SU-DHL-6 (cell line): ENCODE measurements around the gene PARP12.

Experiments
- EZH2phosphoT487 ChIP-seq: fragments of 200-600 bp; sonication (generic), shearing (Covaris generic); conservative IDR thresholded peaks from 2 replicates; pipeline ENCODE4 v1.6.1; 2018; ENCODE audit warnings: mild to moderate bottlenecking, antibody characterized with exemption, low read length, moderate library complexity, mixed read lengths
- TF ChIP-seq, protein P1 (sequence below): fragments of 200-600 bp; sonication (generic); IDR thresholded peaks from one replicate; pipeline ENCODE4 v1.5.1; 2017; ENCODE audit warnings: antibody characterized with exemption, mild to moderate bottlenecking, low read length, moderate library complexity; ENCODE audit not compliant: insufficient read depth, poor library complexity, severe bottlenecking

DNA sequence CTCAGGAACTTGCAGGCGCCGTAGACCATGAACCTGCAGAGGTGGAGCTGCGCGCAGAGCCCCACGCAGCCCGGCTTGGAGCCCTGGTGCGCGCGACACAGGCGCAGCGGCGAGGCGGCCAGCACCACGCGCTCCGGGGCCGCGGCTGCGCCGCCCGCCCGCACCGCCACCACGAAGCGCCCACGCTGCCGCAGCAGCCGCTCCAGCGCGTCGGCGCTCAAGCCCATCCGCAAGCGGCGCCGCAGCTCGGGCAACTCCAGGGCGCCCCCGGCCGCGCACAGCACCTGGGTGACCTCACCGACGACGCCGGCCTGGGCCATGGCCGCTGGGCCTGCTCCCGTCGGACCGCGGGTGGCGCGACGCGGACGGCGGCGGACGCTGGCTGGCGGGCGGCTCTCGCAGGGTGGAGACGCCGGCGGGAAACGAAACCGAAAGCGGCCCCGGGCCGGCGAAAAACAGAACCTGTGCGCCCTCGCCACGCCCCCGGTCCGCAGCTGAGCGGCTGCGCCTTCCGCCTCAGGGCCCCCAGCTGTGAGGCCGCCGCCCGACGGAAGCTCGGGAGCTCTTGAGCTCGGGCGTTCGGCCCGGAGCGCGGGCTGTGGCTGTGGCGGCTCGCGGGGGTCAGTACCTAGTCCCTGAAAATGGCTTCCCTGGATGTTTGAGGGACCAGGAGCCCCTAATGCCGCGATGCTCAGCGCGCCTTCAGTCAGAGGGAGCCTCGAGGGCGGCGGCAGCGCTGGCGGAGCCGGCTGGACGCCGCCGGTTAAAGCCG is at the start of gene PARP12:
- TF ChIP-seq, protein P1, sequence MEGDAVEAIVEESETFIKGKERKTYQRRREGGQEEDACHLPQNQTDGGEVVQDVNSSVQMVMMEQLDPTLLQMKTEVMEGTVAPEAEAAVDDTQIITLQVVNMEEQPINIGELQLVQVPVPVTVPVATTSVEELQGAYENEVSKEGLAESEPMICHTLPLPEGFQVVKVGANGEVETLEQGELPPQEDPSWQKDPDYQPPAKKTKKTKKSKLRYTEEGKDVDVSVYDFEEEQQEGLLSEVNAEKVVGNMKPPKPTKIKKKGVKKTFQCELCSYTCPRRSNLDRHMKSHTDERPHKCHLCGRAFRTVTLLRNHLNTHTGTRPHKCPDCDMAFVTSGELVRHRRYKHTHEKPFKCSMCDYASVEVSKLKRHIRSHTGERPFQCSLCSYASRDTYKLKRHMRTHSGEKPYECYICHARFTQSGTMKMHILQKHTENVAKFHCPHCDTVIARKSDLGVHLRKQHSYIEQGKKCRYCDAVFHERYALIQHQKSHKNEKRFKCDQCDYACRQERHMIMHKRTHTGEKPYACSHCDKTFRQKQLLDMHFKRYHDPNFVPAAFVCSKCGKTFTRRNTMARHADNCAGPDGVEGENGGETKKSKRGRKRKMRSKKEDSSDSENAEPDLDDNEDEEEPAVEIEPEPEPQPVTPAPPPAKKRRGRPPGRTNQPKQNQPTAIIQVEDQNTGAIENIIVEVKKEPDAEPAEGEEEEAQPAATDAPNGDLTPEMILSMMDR, result no peak
- no peak for TF ChIP-seq EZH2phosphoT487
